Measurements from ENCODE around the gene NRG3.

- no peak for TF ChIP-seq ZNF8 (CRISPR knock-in tag; IDR thresholded peaks at IDR 0.05)
- no peak for TF ChIP-seq RARB (CRISPR knock-in tag; IDR thresholded peaks at IDR 0.05)
These were observed 939.6 kb downstream of the NRG3 start for GRCh38 chr10:82814635-82815034.
